Lung (tissue), 12 donors: Measurements from ENCODE around the gene ZRANB2. TPM values are rescaled to one million over a fixed set of nuclear protein-coding genes. Genes with fewer than 3 reads are reported as not detected.

Source experiments
- ATAC-seq: fragments of 200-7000 bp; cut with Tn5 transposase; one replicate; pipeline ENCODE4 v1.9.1; 2020; ENCODE audit warnings: moderate number of reproducible peaks; ENCODE audit not compliant: insufficient read depth, low FRiP score
- DNase-seq, 3 donors: peaks; one replicate each; pipeline ENCODE4 v3.0.0-alpha.2; 2013 to 2017
- H3K27ac ChIP-seq, 2 donors: one replicate each; pipeline ENCODE4 v1.5.1; 2013; ENCODE audit warnings: mild to moderate bottlenecking in 2 of 2, moderate library complexity in 2 of 2, control low read depth in 1 of 2, inconsistent platforms in 1 of 2, low read depth in 1 of 2, low read length in 1 of 2
- H3K27me3 ChIP-seq, 3 donors: one replicate each; pipeline ENCODE4 v1.5.1; 2013; ENCODE audit warnings: low read length in 2 of 3; ENCODE audit not compliant: control insufficient read depth in 3 of 3, insufficient read depth in 3 of 3
- H3K36me3 ChIP-seq, 4 donors: one replicate each; pipeline ENCODE4 v1.5.1; 2013; ENCODE audit warnings: low read length in 4 of 4, mild to moderate bottlenecking in 1 of 4, moderate library complexity in 1 of 4; ENCODE audit not compliant: control insufficient read depth in 4 of 4, insufficient read depth in 4 of 4
- H3K4me1 ChIP-seq, 5 donors: one replicate each; pipeline ENCODE4 v1.5.1; 2013; ENCODE audit warnings: low read length in 5 of 5, mild to moderate bottlenecking in 2 of 5, moderate library complexity in 1 of 5; ENCODE audit not compliant: control insufficient read depth in 5 of 5, insufficient read depth in 5 of 5
- H3K4me3 ChIP-seq: one replicate; pipeline ENCODE4 v1.5.1; 2013; ENCODE audit warnings: mild to moderate bottlenecking, control low read depth, moderate library complexity
- H3K9ac ChIP-seq, 2 donors: one replicate each; pipeline ENCODE4 v1.5.1; 2013; ENCODE audit warnings: low read length in 2 of 2, control low read depth in 1 of 2; ENCODE audit not compliant: insufficient read depth in 1 of 2
- H3K9me3 ChIP-seq, 4 donors: one replicate each; pipeline ENCODE4 v1.5.1; 2013; ENCODE audit warnings: low read length in 3 of 4, mild to moderate bottlenecking in 1 of 4, moderate library complexity in 1 of 4; ENCODE audit not compliant: control insufficient read depth in 4 of 4, insufficient read depth in 3 of 4
- WGBS, 2 donors: extraction: QIAGEN DNeasy Blood & Tissue Kit; methylation state at CpG; one replicate each; pipeline ENCODE4 v1.1.7; 2013; 5-methylcytosine and 5-hydroxymethylcytosine counted together
- polyA plus RNA-seq, 2 donors: library from polyadenylated mRNA; stranded (reverse); fragments of 200-250 nt; gene quantifications; one replicate each; pipeline ENCODE4 v1.2.1, GENCODE V29; 2013
- total RNA-seq, 2 donors: library from RNA; depleted of rRNA in 1 of 2; stranded (reverse); fragments of >200 nt in 1 of 2; gene quantifications; one replicate each; pipeline ENCODE4 v1.2.1, GENCODE V29; 2014 to 2021
- TF ChIP-seq, protein P1 (sequence below): IDR thresholded peaks from 2 replicates; pipeline ENCODE4 v1.5.1; 2012; ENCODE audit warnings: mild to moderate bottlenecking; ENCODE audit errors: control extremely low read depth, extremely low read depth
- donor health status: control.
- donor health status: control.
- donor health status: Bipolar disorder and iron deficiency.
- donor health status: healthy.
- donor health status: DM: yes; HTN: yes; CAD: no.

The ZRANB2 gene
- total and polyA plus RNA-seq, 4 donors: 37.1 to 164 (median 82.5) TPM

DNA sequence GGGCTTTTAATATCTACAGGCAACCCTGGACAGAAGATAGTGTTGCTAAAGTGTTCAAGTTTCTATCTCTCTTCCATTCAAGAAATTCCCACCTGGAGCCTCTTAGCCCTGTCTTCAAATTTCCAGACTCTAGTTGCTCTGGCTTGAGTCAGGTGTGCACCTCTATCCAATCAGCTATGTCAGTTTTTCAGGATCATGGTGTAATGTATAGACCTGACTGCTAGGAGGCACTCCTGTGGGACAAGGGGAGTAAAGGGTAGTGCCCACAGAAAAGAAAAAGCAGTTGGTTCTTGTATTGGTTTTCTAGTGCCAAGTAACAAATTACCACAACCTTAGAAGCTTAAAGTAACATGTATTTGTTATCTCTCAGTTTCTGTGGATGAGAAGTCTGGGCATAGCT lies 6.2 kb upstream of the ZRANB2 start:
- H3K4me1 ChIP-seq: no peaks in the 10 kb centered on the region
- H3K4me3 ChIP-seq: no peak overlapping the region
- H3K27ac ChIP-seq: no peak overlapping the region
- no peaks in the 10 kb centered on the region for H3K9me3 ChIP-seq
- no peak overlapping the region for H3K9ac ChIP-seq
- TF ChIP-seq, protein P1, sequence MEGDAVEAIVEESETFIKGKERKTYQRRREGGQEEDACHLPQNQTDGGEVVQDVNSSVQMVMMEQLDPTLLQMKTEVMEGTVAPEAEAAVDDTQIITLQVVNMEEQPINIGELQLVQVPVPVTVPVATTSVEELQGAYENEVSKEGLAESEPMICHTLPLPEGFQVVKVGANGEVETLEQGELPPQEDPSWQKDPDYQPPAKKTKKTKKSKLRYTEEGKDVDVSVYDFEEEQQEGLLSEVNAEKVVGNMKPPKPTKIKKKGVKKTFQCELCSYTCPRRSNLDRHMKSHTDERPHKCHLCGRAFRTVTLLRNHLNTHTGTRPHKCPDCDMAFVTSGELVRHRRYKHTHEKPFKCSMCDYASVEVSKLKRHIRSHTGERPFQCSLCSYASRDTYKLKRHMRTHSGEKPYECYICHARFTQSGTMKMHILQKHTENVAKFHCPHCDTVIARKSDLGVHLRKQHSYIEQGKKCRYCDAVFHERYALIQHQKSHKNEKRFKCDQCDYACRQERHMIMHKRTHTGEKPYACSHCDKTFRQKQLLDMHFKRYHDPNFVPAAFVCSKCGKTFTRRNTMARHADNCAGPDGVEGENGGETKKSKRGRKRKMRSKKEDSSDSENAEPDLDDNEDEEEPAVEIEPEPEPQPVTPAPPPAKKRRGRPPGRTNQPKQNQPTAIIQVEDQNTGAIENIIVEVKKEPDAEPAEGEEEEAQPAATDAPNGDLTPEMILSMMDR: no peak
- H3K27me3 ChIP-seq: no peaks in the 10 kb centered on the region
- DNase-seq (no peak), ATAC-seq (no peak)
- no peaks in the 10 kb centered on the region for H3K36me3 ChIP-seq

DNA sequence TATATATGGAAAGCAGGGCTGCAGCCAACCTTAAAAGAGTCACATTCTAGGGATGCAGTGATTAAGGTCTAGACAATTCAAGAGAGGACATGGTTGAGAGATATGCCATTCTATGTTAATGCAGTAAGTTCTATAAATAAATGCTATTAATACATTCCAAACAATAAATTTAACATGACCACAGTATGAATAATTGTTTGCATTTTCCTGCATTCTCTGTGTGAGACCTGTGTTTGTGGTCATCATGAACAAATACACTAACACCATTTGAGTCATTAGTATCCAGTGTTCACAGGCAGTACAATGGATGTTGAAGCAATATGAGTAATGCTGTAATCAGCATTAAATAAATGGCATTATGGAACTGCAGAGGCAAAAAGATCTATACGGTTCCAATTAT lies 5.5 kb upstream of the ZRANB2 start:
- no peak overlapping the region for H3K27ac ChIP-seq
- no peak for ATAC-seq
- 84 to 95% methylated on average over 1 of the region's 1 CpG for WGBS, 2 donors
- peaks cover 0 to 4% (median 0%) of the 10 kb centered on the region in 5 donors for H3K4me1 ChIP-seq
- no peaks in the 10 kb centered on the region for H3K9me3 ChIP-seq
- no peak overlapping the region for H3K4me3 ChIP-seq
- no peak overlapping the region for H3K9ac ChIP-seq
- TF ChIP-seq, protein P1: no peak
- no peaks in the 10 kb centered on the region for H3K36me3 ChIP-seq
- H3K27me3 ChIP-seq: no peaks in the 10 kb centered on the region
- DNase-seq: no peak

DNA sequence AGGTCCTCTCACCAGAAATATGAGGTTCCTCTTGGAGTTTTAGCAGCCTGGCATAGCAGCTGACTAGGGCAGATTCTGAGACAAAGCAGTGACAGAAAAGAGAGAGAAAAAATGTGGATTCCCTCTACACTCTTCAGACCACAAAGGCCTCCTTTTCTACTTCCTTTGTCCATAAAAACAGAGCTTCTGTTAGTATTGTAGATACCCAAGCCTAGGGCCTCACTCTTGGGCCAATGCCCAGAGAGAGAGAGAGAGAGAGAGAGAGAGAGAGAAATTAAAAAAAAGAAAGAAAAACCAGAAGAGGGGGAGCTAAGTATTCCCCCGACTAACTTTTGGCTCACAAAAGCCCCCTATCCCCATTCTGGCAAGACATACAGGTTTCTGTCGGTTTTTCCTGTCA lies 2.4 kb upstream of the ZRANB2 start:
- TF ChIP-seq, protein P1: no peak

DNA sequence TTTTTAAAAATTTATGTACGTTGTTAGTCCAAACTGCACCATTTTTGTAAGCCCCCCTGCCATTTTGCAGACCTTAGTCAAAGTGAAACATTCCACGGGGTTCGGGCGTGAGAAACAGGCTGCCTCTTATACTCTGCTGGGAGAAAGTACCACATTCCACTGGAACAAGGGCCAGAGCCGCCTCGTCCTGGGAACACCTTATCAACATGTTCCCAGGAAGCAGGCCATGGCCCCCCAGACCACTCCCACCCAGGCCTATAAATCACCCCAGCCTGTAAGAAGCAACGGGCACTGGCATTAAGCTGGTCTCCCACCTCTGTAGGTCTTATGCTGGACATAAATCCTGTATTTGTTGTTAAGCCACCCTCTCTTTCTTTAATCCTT lies 854 bp upstream of the ZRANB2 start:
- DNase-seq (peak in 2 of 3 donors; percentile 13), ATAC-seq (no peak)
- H3K4me1 ChIP-seq: peaks cover 0 to 25% (median 0%) of the 10 kb centered on the region in 5 donors
- H3K9me3 ChIP-seq: no peaks in the 10 kb centered on the region
- TF ChIP-seq, protein P1: no peak
- no peak overlapping the region for H3K4me3 ChIP-seq
- H3K27ac ChIP-seq: no peak overlapping the region
- peaks cover 0 to 13% (median 8%) of the 10 kb centered on the region in 4 donors for H3K36me3 ChIP-seq
- H3K9ac ChIP-seq: no peak overlapping the region
- WGBS, 2 donors: 72 to 77% methylated on average over 7 of the region's 7 CpGs
- no peaks in the 10 kb centered on the region for H3K27me3 ChIP-seq

More for the DNA sequence above, 2.4 kb upstream of the ZRANB2 start:
- H3K9me3 ChIP-seq: no peaks in the 10 kb centered on the region
- H3K36me3 ChIP-seq: peaks cover 0 to 1% (median under 1%) of the 10 kb centered on the region in 4 donors
- 77 to 78% methylated on average over 2 of the region's 2 CpGs for WGBS, 2 donors
- no peak for DNase-seq
- no peaks in the 10 kb centered on the region for H3K27me3 ChIP-seq
- H3K4me3 ChIP-seq: no peak overlapping the region
- ATAC-seq: no peak
- peaks cover 0 to 24% (median 0%) of the 10 kb centered on the region in 5 donors for H3K4me1 ChIP-seq
- H3K9ac ChIP-seq: no peak overlapping the region
- H3K27ac ChIP-seq: no peak overlapping the region
